Measurements from ENCODE around the gene LIN7A. TPM values are rescaled to one million over a fixed set of nuclear protein-coding genes. Genes with fewer than 3 reads are reported as not detected.

LIN7A gene
- total and polyA plus RNA-seq, 2 of the 8 experiments (the other 6 are each of a cell fraction or from before 2014, with no cell fraction given) = 5.8 to 22.0 TPM

- TF ChIP-seq YY1 (IDR thresholded peaks at IDR 0.05; ENCODE audit: low read depth, low read length) (no peak), EZH2 (IDR thresholded peaks at IDR 0.05; ENCODE audit: low read depth, low read length, severe bottlenecking) (no peak), GTF2F1 (IDR thresholded peaks at IDR 0.05; ENCODE audit: borderline replicate concordance, low read depth, low read length) (no peak), CREB1 (IDR thresholded peaks at IDR 0.05) (no peak), TCF12 (IDR thresholded peaks at IDR 0.05; ENCODE audit: low read depth, low read length) (no peak), JUN (IDR thresholded peaks at IDR 0.05; ENCODE audit: low read depth, low read length) (no peak), CBX5 (IDR thresholded peaks at IDR 0.05; ENCODE audit: low read depth, low read length) (no peak), BCL11A (IDR thresholded peaks at IDR 0.05; ENCODE audit: low read depth in 2 of 2, low read length in 2 of 2) (no peak), RAD21 (IDR thresholded peaks at IDR 0.05 in 1 of 2, conservative IDR thresholded peaks at IDR 0.05 in 1 of 2; ENCODE audit: low read depth in 2 of 2, low read length in 2 of 2) (no peak), KDM1A (IDR thresholded peaks at IDR 0.05; ENCODE audit: borderline replicate concordance, low read length) (no peak)
- TF ChIP-seq, protein P1, sequence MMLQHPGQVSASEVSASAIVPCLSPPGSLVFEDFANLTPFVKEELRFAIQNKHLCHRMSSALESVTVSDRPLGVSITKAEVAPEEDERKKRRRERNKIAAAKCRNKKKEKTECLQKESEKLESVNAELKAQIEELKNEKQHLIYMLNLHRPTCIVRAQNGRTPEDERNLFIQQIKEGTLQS (IDR thresholded peaks at IDR 0.05; ENCODE audit: insufficient read depth, low read depth, low read length) = no peak
- Histone ChIP-seq H2BK120ac (replicated peaks; ENCODE audit: low read depth, low read length) (no peak overlapping the region), H2BK5ac (ENCODE audit: low read depth, low read length) (no peak overlapping the region), H3K9me3 (ENCODE audit: insufficient read depth in 2 of 2, low read depth in 1 of 2, low read length in 1 of 2) (no peaks in the 10 kb centered on the region), H3K4me1 (replicated peaks in 1 of 4; ENCODE audit: control insufficient read depth in 3 of 4, insufficient read depth in 4 of 4, low read length in 3 of 4) (no peaks in the 10 kb centered on the region), H3K4me3 (ENCODE audit: extremely low read depth in 1 of 4, insufficient read depth in 2 of 4, low read depth in 3 of 4, low read length in 4 of 4) (no peak overlapping the region), H3K9ac (replicated peaks in 1 of 4; ENCODE audit: extremely low read depth in 1 of 4, low read depth in 3 of 4, low read length in 3 of 4) (no peak overlapping the region), H3K18ac (ENCODE audit: extremely low read depth, low read length) (no peak overlapping the region), H2BK20ac (ENCODE audit: low read length) (no peak overlapping the region), H3K79me1 (ENCODE audit: low read depth, low read length) (no peaks in the 10 kb centered on the region), H4K20me1 (replicated peaks in 1 of 2; ENCODE audit: control insufficient read depth in 1 of 2, insufficient read depth in 2 of 2, low read length in 2 of 2) (no peaks in the 10 kb centered on the region), H3K27me3 (replicated peaks in 1 of 4; ENCODE audit: control insufficient read depth in 3 of 4, extremely low read depth in 1 of 4, insufficient read depth in 3 of 4, low read length in 3 of 4) (no peaks in the 10 kb centered on the region), H4K91ac (replicated peaks; ENCODE audit: insufficient read length, low read length) (no peak overlapping the region), H3K56ac (replicated peaks; ENCODE audit: insufficient read length, low read depth, low read length) (no peak overlapping the region), H2BK15ac (ENCODE audit: low read length) (no peak overlapping the region), H3K23me2 (ENCODE audit: low read depth, low read length) (no peaks in the 10 kb centered on the region), H3K14ac (ENCODE audit: insufficient read length) (no peak overlapping the region), H3K4me2 (ENCODE audit: insufficient read depth in 1 of 2, low read depth in 2 of 2, low read length in 2 of 2) (no peak overlapping the region), H3K23ac (ENCODE audit: insufficient read length) (no peak overlapping the region), H4K8ac (ENCODE audit: extremely low read depth, insufficient read depth, low read length) (no peak overlapping the region), H3K27ac (ENCODE audit: low read depth, low read length) (no peak overlapping the region), H2BK12ac (ENCODE audit: low read depth, low read length) (no peak overlapping the region), H2AFZ (ENCODE audit: low read length) (no peak overlapping the region), H3K79me2 (ENCODE audit: control insufficient read depth in 1 of 2, insufficient read depth in 2 of 2, low read length in 2 of 2) (no peaks in the 10 kb centered on the region), H2AK5ac (ENCODE audit: low read depth, low read length) (no peak overlapping the region), H4K5ac (ENCODE audit: insufficient read length, low read depth, low read length) (no peak overlapping the region), H3K4ac (replicated peaks; ENCODE audit: insufficient read length, low read depth, low read length) (no peak overlapping the region), H3K36me3 (ENCODE audit: control insufficient read depth in 2 of 4, insufficient read depth in 4 of 4, low read length in 3 of 4) (no peaks in the 10 kb centered on the region; a peak in 1 of 8 replicates)
- FAIRE-seq (no peak), DNase-seq (ENCODE audit: low read depth in 1 of 2, low spot score in 2 of 2) (no peak)
- POLR2A ChIA-PET (ENCODE audit: partially characterized antibody) = no interaction called here
- CTCF ChIA-PET (ENCODE audit: partially characterized antibody) = interaction anchor here (1.4 kb wide), 1 partner anchor 9 kb away, joined by 4 read pairs; no protein-coding TSS in a partner anchor
- WGBS, 2 experiments (ENCODE audit: extremely low coverage in 1 of 2, insufficient coverage in 1 of 2, insufficient read length in 1 of 2, insufficient replicate concordance in 2 of 2, low coverage in 1 of 2, low lambda C conversion rate in 2 of 2, missing lambda C conversion rate in 1 of 2) = 96% methylated on average over 2 of the region's 2 CpGs; no CpG with 5 or more reads in 1 of the 2 experiments
Observed at GRCh38 chr12:80869264-80869663, 68.5 kb downstream of the LIN7A start.
